ENCODE measurements around the gene CNGA2.

CNGA2 gene

DNA sequence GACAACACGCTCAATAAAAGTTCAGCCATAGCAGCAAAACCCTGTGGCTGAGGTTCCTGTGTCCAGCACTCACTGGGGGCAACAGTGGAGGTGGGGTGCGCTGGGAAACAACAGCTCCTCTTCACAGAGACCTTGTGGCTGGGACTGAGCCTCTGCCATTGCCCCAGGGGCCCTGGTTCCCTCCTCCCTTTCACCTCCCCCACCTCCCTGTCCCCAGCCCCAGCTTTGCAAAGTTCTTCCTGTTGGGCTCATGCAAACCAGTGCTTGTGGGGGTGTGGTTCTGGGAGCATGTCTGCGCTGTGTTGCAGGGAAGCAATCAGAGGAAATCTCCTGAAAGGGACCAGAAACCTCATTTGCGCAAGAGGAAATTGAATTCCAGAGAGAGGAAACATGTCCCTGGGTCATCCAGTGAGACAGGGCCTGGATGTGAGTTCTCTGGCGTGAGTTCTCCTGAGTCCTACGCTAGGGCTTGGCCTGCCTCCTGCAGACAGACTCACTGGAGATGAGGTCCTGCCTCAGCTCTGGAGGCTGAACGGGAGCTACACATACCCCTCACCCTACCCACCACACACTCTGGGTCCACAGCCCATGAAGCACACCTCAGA, 11.3 kb upstream of the CNGA2 start:
- no peaks in the 10 kb centered on the region for H3K9me3 Mint-ChIP-seq
- peaks cover 0 to 9% of the 10 kb centered on the region in 2 donors for H3K27me3 Mint-ChIP-seq
- H3K4me1 Mint-ChIP-seq (ENCODE audit: low read depth in 2 of 2), result no peaks in the 10 kb centered on the region
- H3K27ac Mint-ChIP-seq, result no peak overlapping the region
- no peaks in the 10 kb centered on the region for H3K36me3 Mint-ChIP-seq (ENCODE audit: insufficient read depth)
- ATAC-seq (replicated peaks), result no peak
- no peak for DNase-seq
- H3K4me3 Mint-ChIP-seq, result no peak overlapping the region

DNA sequence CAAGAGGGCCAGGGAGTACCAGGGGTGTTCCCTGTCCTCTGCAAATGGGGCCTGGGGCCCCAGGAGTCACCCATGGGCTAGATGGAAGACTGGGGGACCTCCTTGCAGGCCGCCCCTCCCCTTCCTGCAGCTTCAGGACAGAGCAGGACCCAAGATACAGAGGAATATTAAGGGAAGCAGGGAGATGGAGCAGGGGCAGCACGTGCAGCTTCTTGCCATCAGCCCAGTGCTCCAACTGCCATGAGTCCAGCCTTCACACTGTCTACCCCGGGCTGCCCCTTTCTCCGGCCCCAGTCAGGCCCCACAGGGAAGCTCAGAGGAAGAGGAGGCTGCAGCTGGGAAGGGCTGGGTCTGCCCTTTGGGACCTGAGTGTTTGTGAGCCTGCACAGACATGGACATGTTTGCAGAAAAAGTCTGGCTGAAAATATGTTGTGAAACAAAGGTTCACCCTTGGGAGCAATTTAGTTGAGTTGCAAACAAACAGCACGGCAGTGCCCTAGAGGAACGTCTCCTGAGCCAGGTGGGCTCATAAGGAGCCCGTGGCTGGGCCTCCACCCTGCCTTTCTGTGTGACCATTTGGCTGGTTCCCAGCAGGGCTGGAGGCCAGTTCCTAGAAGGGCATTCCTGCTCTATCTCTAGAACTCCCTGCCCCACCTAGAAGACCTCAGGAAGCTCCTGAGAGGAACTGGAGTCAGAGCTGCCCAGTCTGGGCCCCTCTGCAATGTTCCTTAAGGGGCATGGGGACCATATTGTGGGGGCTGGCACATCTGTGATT, 9.8 kb upstream of the CNGA2 start:
- no peak overlapping the region for H3K27ac Mint-ChIP-seq
- DNase-seq (no peak), ATAC-seq (replicated peaks) (no peak)
- no peaks in the 10 kb centered on the region for H3K36me3 Mint-ChIP-seq (ENCODE audit: insufficient read depth)
- H3K27me3 Mint-ChIP-seq, result peaks cover 0 to 17% of the 10 kb centered on the region in 2 donors
- H3K4me3 Mint-ChIP-seq, result no peak overlapping the region
- no peaks in the 10 kb centered on the region for H3K4me1 Mint-ChIP-seq (ENCODE audit: low read depth in 2 of 2)
- no peaks in the 10 kb centered on the region for H3K9me3 Mint-ChIP-seq

DNA sequence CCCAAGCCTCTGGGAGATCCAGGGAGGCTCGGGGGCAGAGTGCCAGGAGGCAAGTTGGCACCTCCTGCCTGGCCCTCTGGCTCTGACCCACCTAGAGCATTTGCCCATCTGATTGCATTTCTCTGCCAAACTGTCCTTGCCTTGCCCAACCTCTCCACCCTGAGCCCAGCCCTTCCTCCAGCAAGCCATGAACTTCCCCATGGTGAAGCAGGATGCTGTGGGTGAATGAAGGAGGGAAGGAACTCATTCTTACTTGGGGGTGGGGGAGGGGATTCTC, 9.3 kb upstream of the CNGA2 start:
- Mint-ChIP-seq H3K36me3 (ENCODE audit: insufficient read depth) (no peaks in the 10 kb centered on the region), H3K27me3 (peaks cover 0 to 17% of the 10 kb centered on the region in 2 donors), H3K9me3 (no peaks in the 10 kb centered on the region)

GRCh38 chrX:151726751-151727150, 7.8 kb upstream of the CNGA2 start:
- Mint-ChIP-seq H3K4me1 (ENCODE audit: low read depth in 2 of 2) (no peaks in the 10 kb centered on the region), H3K27ac (no peak overlapping the region), H3K36me3 (ENCODE audit: insufficient read depth) (no peaks in the 10 kb centered on the region), H3K9me3 (no peaks in the 10 kb centered on the region), H3K27me3 (peaks cover 0 to 18% of the 10 kb centered on the region in 2 donors), H3K4me3 (no peak overlapping the region)
- ATAC-seq (replicated peaks) (no peak), DNase-seq (no peak)

More for the DNA sequence above, 9.3 kb upstream of the CNGA2 start:
- H3K4me1 Mint-ChIP-seq (ENCODE audit: low read depth in 2 of 2), result no peaks in the 10 kb centered on the region
- no peak overlapping the region for H3K4me3 Mint-ChIP-seq
- H3K27ac Mint-ChIP-seq, result no peak overlapping the region
- DNase-seq, result no peak
- no peak for ATAC-seq (replicated peaks)

GRCh38 chrX:151727346-151727745, 7.2 kb upstream of the CNGA2 start:
- DNase-seq (no peak), ATAC-seq (replicated peaks) (no peak)
- Mint-ChIP-seq H3K4me1 (ENCODE audit: low read depth in 2 of 2) (no peaks in the 10 kb centered on the region), H3K27ac (no peak overlapping the region), H3K4me3 (no peak overlapping the region), H3K36me3 (ENCODE audit: insufficient read depth) (no peaks in the 10 kb centered on the region), H3K27me3 (peaks cover 0 to 24% of the 10 kb centered on the region in 2 donors), H3K9me3 (no peaks in the 10 kb centered on the region)

DNA sequence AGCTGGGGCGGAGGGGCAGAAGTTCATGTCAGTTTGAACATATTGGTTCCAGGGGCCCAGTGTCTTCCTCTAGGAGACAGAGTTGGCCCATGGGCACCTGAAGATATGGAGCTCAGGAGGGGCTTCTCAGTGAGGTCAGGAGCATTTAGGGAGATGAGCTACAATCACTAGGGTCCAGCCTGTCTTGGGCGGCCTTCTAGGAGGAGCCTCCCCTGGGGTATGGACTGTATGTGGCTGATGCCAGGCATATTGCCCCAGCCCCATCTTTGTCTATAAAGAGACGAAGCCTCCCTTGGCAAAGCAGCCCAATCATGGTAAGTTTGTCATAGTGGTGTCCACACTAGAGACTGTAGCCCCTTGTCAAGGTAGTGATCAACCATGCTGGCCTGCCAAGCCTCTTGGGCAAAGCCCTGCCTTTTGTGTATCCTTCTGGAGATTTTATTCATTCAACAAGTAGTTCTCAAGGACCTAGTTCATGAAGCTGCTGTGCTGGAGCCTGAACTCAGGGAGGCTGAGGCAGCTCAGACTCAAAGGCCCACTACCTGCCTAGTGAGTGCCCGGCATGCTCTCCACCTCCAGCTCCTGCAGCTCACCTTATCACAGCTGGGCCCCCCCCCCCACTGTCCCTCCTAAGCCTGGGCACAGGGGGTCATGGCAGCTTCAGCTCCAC, 5.4 kb upstream of the CNGA2 start:
- Mint-ChIP-seq H3K36me3 (ENCODE audit: insufficient read depth) (no peaks in the 10 kb centered on the region), H3K27me3 (peaks cover 4 to 25% of the 10 kb centered on the region in 2 donors), H3K4me3 (no peak overlapping the region), H3K27ac (no peak overlapping the region), H3K9me3 (no peaks in the 10 kb centered on the region), H3K4me1 (ENCODE audit: low read depth in 2 of 2) (no peaks in the 10 kb centered on the region)
- DNase-seq (no peak), ATAC-seq (replicated peaks) (no peak)

DNA sequence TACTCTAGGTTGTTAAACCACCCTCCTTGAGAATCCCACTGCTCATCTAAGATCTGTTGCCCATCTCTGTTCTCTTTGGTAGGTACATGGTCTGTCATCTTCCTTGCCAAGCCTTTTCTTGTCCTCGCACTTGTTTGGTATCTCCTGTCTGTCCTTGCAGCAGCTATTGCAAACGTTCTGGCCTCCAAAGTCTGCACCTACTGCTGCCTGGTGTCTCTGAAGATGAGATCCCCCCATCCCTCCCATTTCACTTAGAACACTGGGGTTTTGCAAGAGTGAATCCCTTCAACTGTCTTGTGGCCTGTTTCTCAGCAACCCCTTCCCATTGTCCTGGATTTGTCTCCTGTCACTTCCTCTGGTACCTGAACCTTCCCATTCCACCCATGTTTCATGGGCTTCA, 673 bp downstream of the CNGA2 start:
- no peaks in the 10 kb centered on the region for H3K9me3 Mint-ChIP-seq
- no peak overlapping the region for H3K27ac Mint-ChIP-seq
- H3K4me1 Mint-ChIP-seq (ENCODE audit: low read depth in 2 of 2), result no peaks in the 10 kb centered on the region
- peaks cover 7 to 31% of the 10 kb centered on the region in 2 donors for H3K27me3 Mint-ChIP-seq
- ATAC-seq (replicated peaks) (no peak), DNase-seq (no peak)
- no peaks in the 10 kb centered on the region for H3K36me3 Mint-ChIP-seq (ENCODE audit: insufficient read depth)
- no peak overlapping the region for H3K4me3 Mint-ChIP-seq

DNA sequence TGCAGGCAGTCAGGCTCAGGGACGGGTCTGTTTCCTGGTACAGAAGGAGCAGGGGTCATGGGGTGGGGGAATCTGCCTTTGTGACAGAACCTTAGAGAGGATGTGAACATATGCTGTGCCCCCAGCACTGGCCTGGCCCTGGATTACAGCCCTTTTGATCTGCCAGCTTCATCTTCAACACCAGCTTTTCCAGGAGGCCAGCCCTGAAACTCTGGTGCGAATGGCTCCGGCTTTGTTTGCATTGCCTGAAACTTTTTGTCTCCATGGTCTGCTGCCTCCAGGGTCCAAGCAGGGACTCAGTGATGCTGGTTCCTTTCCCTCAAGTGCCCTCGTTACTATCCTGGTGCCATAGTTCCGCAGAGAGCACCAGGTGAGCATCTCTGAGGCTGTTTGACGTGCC, 2.1 kb downstream of the CNGA2 start:
- Mint-ChIP-seq H3K27me3 (peaks cover 7 to 31% of the 10 kb centered on the region in 2 donors), H3K27ac (no peak overlapping the region), H3K36me3 (ENCODE audit: insufficient read depth) (no peaks in the 10 kb centered on the region), H3K9me3 (no peaks in the 10 kb centered on the region), H3K4me3 (no peak overlapping the region), H3K4me1 (ENCODE audit: low read depth in 2 of 2) (no peaks in the 10 kb centered on the region)
- DNase-seq, result no peak
- no peak for ATAC-seq (replicated peaks)

DNA sequence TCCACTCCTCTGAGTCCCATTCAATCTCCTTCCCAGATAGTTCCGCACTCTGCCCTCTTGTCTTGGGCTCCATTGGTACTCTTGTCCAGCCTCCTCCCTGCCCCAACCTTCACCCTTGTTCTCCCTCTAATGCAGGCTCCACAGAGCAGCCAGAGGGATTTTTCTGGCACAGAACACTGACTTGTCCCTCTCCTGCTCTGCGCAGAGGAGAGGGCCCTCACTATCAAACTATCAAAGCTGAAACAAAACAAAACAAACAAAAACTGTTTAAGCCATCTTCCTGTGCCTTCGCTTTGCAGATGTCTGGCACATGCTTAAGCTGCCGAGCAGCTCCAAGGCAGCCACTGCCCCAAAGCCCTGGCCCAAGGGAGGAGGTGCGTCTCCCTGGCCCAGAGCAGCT, 2.9 kb downstream of the CNGA2 start:
- Mint-ChIP-seq H3K9me3 (no peaks in the 10 kb centered on the region), H3K4me3 (no peak overlapping the region), H3K4me1 (ENCODE audit: low read depth in 2 of 2) (no peaks in the 10 kb centered on the region), H3K27me3 (peaks cover 7 to 23% of the 10 kb centered on the region in 2 donors), H3K27ac (no peak overlapping the region), H3K36me3 (ENCODE audit: insufficient read depth) (no peaks in the 10 kb centered on the region)
- no peak for DNase-seq
- no peak for ATAC-seq (replicated peaks)

DNA sequence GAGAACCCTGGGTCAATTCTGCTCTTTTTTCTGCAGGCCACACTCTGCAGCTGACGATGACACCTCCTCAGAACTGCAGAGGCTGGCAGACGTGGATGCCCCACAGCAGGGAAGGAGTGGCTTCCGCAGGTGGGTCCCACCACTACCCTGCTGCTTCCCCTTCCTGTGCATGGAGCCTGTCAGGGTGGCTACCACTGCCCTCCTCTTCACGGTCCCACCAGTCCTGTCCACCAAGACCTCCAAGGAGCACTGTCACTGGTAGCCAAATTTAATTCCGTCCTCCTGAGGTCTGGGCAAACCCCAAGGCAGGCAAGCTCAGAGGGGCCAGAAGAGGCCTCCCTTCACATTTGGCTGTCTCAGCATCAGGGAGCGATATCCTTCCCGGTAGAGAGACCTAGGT, 4.2 kb downstream of the CNGA2 start:
- Mint-ChIP-seq H3K27ac (no peak overlapping the region), H3K36me3 (ENCODE audit: insufficient read depth) (no peaks in the 10 kb centered on the region), H3K4me1 (ENCODE audit: low read depth in 2 of 2) (no peaks in the 10 kb centered on the region), H3K27me3 (peaks cover 7 to 23% of the 10 kb centered on the region in 2 donors), H3K9me3 (no peaks in the 10 kb centered on the region), H3K4me3 (no peak overlapping the region)
- DNase-seq (no peak), ATAC-seq (replicated peaks) (no peak)

DNA sequence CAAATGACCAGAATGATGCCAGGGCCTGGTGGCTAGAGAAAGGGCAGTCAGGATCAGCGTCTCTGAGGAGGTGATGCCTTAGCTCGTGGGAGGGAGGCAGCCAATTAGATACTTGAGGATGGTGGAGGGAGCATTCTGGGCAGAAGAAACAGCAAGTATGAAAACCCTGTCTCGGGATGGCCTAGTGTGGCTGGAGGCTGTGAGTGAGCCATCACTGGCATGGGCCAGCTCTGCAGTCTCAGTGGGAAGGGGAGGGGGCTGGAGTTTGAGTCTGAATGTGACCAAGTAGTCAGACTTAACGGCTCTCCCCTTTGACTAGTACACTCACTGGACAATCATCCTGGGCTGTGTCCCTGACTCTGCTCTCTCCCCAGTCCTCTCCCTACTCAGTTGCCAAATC, 7.1 kb downstream of the CNGA2 start:
- ATAC-seq (replicated peaks), result no peak
- no peaks in the 10 kb centered on the region for H3K4me1 Mint-ChIP-seq (ENCODE audit: low read depth in 2 of 2)
- no peak overlapping the region for H3K27ac Mint-ChIP-seq

GRCh38 chrX:151742311-151742710, 7.8 kb downstream of the CNGA2 start:
- no peak overlapping the region for H3K4me3 Mint-ChIP-seq
- H3K4me1 Mint-ChIP-seq (ENCODE audit: low read depth in 2 of 2), result no peaks in the 10 kb centered on the region
- no peak for ATAC-seq (replicated peaks)
- H3K27me3 Mint-ChIP-seq, result peaks cover 0 to 5% of the 10 kb centered on the region in 2 donors
- DNase-seq, result no peak
- H3K9me3 Mint-ChIP-seq, result no peaks in the 10 kb centered on the region
- no peak overlapping the region for H3K27ac Mint-ChIP-seq
- H3K36me3 Mint-ChIP-seq (ENCODE audit: insufficient read depth), result no peaks in the 10 kb centered on the region

More for the DNA sequence above, 7.1 kb downstream of the CNGA2 start:
- DNase-seq, result no peak
- peaks cover 0 to 9% of the 10 kb centered on the region in 2 donors for H3K27me3 Mint-ChIP-seq
- no peak overlapping the region for H3K4me3 Mint-ChIP-seq
- no peaks in the 10 kb centered on the region for H3K36me3 Mint-ChIP-seq (ENCODE audit: insufficient read depth)
- H3K9me3 Mint-ChIP-seq, result no peaks in the 10 kb centered on the region

DNA sequence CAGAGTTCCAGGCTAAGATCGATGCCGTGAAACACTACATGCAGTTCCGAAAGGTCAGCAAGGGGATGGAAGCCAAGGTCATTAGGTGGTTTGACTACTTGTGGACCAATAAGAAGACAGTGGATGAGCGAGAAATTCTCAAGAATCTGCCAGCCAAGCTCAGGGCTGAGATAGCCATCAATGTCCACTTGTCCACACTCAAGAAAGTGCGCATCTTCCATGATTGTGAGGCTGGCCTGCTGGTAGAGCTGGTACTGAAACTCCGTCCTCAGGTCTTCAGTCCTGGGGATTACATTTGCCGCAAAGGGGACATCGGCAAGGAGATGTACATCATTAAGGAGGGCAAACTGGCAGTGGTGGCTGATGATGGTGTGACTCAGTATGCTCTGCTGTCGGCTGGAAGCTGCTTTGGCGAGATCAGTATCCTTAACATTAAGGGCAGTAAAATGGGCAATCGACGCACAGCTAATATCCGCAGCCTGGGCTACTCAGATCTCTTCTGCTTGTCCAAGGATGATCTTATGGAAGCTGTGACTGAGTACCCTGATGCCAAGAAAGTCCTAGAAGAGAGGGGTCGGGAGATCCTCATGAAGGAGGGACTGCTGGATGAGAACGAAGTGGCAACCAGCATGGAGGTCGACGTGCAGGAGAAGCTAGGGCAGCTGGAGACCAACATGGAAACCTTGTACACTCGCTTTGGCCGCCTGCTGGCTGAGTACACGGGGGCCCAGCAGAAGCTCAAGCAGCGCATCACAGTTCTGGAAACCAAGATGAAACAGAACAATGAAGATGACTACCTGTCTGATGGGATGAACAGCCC, 9.3 kb downstream of the CNGA2 start:
- Mint-ChIP-seq H3K36me3 (ENCODE audit: insufficient read depth) (no peaks in the 10 kb centered on the region), H3K9me3 (no peaks in the 10 kb centered on the region), H3K4me3 (no peak overlapping the region), H3K27me3 (no peaks in the 10 kb centered on the region), H3K4me1 (ENCODE audit: low read depth in 2 of 2) (no peaks in the 10 kb centered on the region), H3K27ac (no peak overlapping the region)
- no peak for ATAC-seq (replicated peaks)
- DNase-seq, result no peak

Data from effector memory CD8-positive, alpha-beta T cell (primary cell).